GM23248 (cell line): Measurements from ENCODE around the gene INO80D. TPM values are rescaled to one million over a fixed set of nuclear protein-coding genes. Genes with fewer than 3 reads are reported as not detected.

Source experiments
- DNase-seq: peaks from one replicate; pipeline ENCODE4 v3.0.0-alpha.2; 2015
- H2AFZ ChIP-seq: fragments of 200-600 bp; sonication (generic); 2 replicates; pipeline ENCODE4 v1.6.1; 2016; ENCODE audit warnings: antibody characterized with exemption
- H3F3A ChIP-seq: fragments of 200-600 bp; sonication (generic); 2 replicates; pipeline ENCODE4 v1.6.1; 2016; ENCODE audit warnings: mild to moderate bottlenecking, antibody characterized with exemption, mixed run types; ENCODE audit not compliant: insufficient read depth
- H3K27ac ChIP-seq: fragments of 200-600 bp; sonication (generic); 2 replicates; pipeline ENCODE4 v1.5.1; 2016; ENCODE audit warnings: mild to moderate bottlenecking
- H3K27me3 ChIP-seq: fragments of 200-600 bp; sonication (generic); replicated peaks from 2 replicates; pipeline ENCODE4 v1.6.1; 2016; ENCODE audit warnings: mild to moderate bottlenecking; ENCODE audit not compliant: insufficient read depth
- H3K36me3 ChIP-seq: fragments of 200-600 bp; sonication (generic); 2 replicates; pipeline ENCODE4 v1.6.1; 2016; ENCODE audit warnings: low read depth, mild to moderate bottlenecking
- H3K4me1 ChIP-seq: fragments of 200-600 bp; sonication (generic); 2 replicates; pipeline ENCODE4 v1.6.1; 2016; ENCODE audit warnings: mild to moderate bottlenecking; ENCODE audit not compliant: insufficient read depth
- H3K4me2 ChIP-seq: fragments of 200-600 bp; sonication (generic); one replicate; pipeline ENCODE4 v1.6.1; 2016; ENCODE audit warnings: mild to moderate bottlenecking; ENCODE audit not compliant: unreplicated experiment
- H3K4me3 ChIP-seq: fragments of 200-600 bp; sonication (generic); 2 replicates; pipeline ENCODE4 v1.5.1; 2016; ENCODE audit warnings: mild to moderate bottlenecking
- H3K79me2 ChIP-seq: fragments of 200-600 bp; sonication (generic); 2 replicates; pipeline ENCODE4 v1.6.1; 2016; ENCODE audit warnings: mild to moderate bottlenecking; ENCODE audit not compliant: insufficient read depth
- H3K9ac ChIP-seq: fragments of 200-600 bp; sonication (generic); 2 replicates; pipeline ENCODE4 v1.6.1; 2016; ENCODE audit warnings: mild to moderate bottlenecking
- H3K9me2 ChIP-seq: fragments of 200-600 bp; sonication (generic); 2 replicates; pipeline ENCODE4 v1.6.1; 2016; ENCODE audit warnings: mixed run types, mild to moderate bottlenecking, moderate library complexity; ENCODE audit not compliant: insufficient read depth
- H3K9me3 ChIP-seq: fragments of 200-600 bp; sonication (generic); one replicate; pipeline ENCODE4 v1.6.1; 2017; ENCODE audit warnings: low read depth
- H4K20me1 ChIP-seq: fragments of 200-600 bp; sonication (generic); 2 replicates; pipeline ENCODE4 v1.6.0; 2016; ENCODE audit not compliant: insufficient read depth
- EZH2 ChIP-seq: fragments of 200-600 bp; sonication (generic); IDR thresholded peaks from 2 replicates; pipeline ENCODE4 v1.6.1; 2018; ENCODE audit warnings: antibody characterized with exemption, mild to moderate bottlenecking; ENCODE audit not compliant: insufficient read depth, poor library complexity, severe bottlenecking
- EZH2phosphoT487 ChIP-seq: fragments of 200-600 bp; sonication (generic); IDR thresholded peaks from 2 replicates; pipeline ENCODE4 v1.6.1; 2018; ENCODE audit warnings: antibody characterized with exemption, moderate library complexity, mild to moderate bottlenecking, low read depth; ENCODE audit not compliant: insufficient read depth
- WGBS, 2 experiments: methylation state at CpG; one replicate each; pipeline ENCODE4 v1.1.6; 2015 to 2017; ENCODE audit warnings: low lambda C conversion rate in 2 of 2, low coverage in 1 of 2; ENCODE audit errors: missing lambda C conversion rate in 2 of 2; 5-methylcytosine and 5-hydroxymethylcytosine counted together
- in situ Hi-C: fragments of 300-500 bp; cut with MboI; formaldehyde crosslinking; loops from 2 replicates; pipeline ENCODE4 v1.15.0; 2020
- polyA plus RNA-seq: library from polyadenylated mRNA; unstranded; fragments of >200 nt; fragmentation: Nextera tagmentation; extraction: Ambion mirVana; gene quantifications from 2 replicates; pipeline ENCODE4 v1.2.1, GENCODE V29; 2016
- total RNA-seq: library from RNA; depleted of rRNA; stranded (reverse); fragments of >200 nt; shearing (Covaris generic); gene quantifications from 2 replicates; pipeline ENCODE4 v1.2.3, GENCODE V29; 2014

The INO80D gene
- total and polyA plus RNA-seq, 2 experiments from 2014 or later, result 3.4 to 4.8 TPM

GRCh38 chr2:206063635-206064034, 22.3 kb downstream of the INO80D start:
- H3K9ac ChIP-seq, result no peak overlapping the region
- no peak for TF ChIP-seq EZH2
- TF ChIP-seq EZH2phosphoT487, result no peak
- H3K79me2 ChIP-seq, result peaks cover 82% of the 10 kb centered on the region

GRCh38 chr2:206062724-206063123, 23.2 kb downstream of the INO80D start:
- H3K9me3 ChIP-seq, result no peaks in the 10 kb centered on the region
- in situ Hi-C loops, result no loop called here
- DNase-seq, result no peak
- no peaks in the 10 kb centered on the region for H3K9me2 ChIP-seq
- WGBS, 2 experiments, result 82% methylated on average over 7 of the region's 7 CpGs
- no peaks in the 10 kb centered on the region for H3K27me3 ChIP-seq
- no peak overlapping the region for H3K4me3 ChIP-seq
- peaks cover 74% of the 10 kb centered on the region for H3K79me2 ChIP-seq
- no peak overlapping the region for H3K9ac ChIP-seq
- no peak overlapping the region for H3K27ac ChIP-seq
- no peak overlapping the region for H3K4me2 ChIP-seq
- H3F3A ChIP-seq, result no peaks in the 10 kb centered on the region
- H3K4me1 ChIP-seq, result no peaks in the 10 kb centered on the region
- no peaks in the 10 kb centered on the region for H4K20me1 ChIP-seq
- TF ChIP-seq EZH2 (no peak), EZH2phosphoT487 (no peak)
- 0 out of 2 replicates have a peak, but pooled peaks cover 4% of the 10 kb centered on the region for H3K36me3 ChIP-seq
- H2AFZ ChIP-seq, result no peak overlapping the region

More at GRCh38 chr2:206063635-206064034, 22.3 kb downstream of the INO80D start:
- Histone ChIP-seq H3K27me3 (no peaks in the 10 kb centered on the region), H3K27ac (no peak overlapping the region), H3K4me2 (no peak overlapping the region), H3K9me3 (no peaks in the 10 kb centered on the region), H3K9me2 (no peaks in the 10 kb centered on the region), H3F3A (no peaks in the 10 kb centered on the region), H3K4me3 (no peak overlapping the region), H3K4me1 (no peaks in the 10 kb centered on the region), H3K36me3 (0 out of 2 replicates have a peak, but pooled peaks cover 4% of the 10 kb centered on the region), H2AFZ (no peak overlapping the region), H4K20me1 (no peaks in the 10 kb centered on the region)
- DNase-seq, result no peak
- 100% methylated on average over 1 of the region's 1 CpG for WGBS, 2 experiments
- in situ Hi-C loops, result no loop called here

DNA sequence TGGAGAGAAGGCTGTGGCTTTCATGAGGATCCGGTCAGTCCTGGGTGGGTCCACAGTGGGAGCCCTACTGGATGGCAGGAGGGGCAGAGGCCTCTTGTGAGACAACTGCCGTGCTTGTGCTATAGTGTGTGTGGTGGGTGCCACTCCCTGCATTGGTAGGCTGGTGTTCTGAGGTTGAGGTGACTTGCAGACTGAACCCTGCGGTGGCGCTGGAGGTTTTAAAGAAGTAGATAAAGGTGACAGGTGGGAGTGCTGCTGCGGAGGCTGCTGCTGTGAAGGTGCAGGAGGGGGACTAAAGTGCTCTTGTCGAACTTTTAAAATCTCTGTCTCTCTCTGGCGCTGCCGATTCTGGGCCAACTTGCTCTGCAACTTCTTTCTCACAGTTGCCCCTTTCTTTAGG, 29.7 kb downstream of the INO80D start:
- no peaks in the 10 kb centered on the region for H3F3A ChIP-seq
- no peak overlapping the region for H3K9ac ChIP-seq
- H3K27ac ChIP-seq, result no peak overlapping the region
- H3K27me3 ChIP-seq, result no peaks in the 10 kb centered on the region
- H3K4me2 ChIP-seq, result no peak overlapping the region
- in situ Hi-C loops, result no loop called here
- H3K9me3 ChIP-seq, result no peaks in the 10 kb centered on the region
- peaks cover 20% of the 10 kb centered on the region; the same call in 1 of the 2 replicates for H3K36me3 ChIP-seq
- no peaks in the 10 kb centered on the region for H3K4me1 ChIP-seq
- H4K20me1 ChIP-seq, result no peaks in the 10 kb centered on the region
- TF ChIP-seq EZH2 (no peak), EZH2phosphoT487 (no peak)
- no peaks in the 10 kb centered on the region for H3K9me2 ChIP-seq
- WGBS, 2 experiments, result 95 to 96% methylated on average over 8 of the region's 8 CpGs
- H3K79me2 ChIP-seq, result peaks cover 57% of the 10 kb centered on the region
- no peak overlapping the region for H3K4me3 ChIP-seq
- no peak overlapping the region for H2AFZ ChIP-seq
- DNase-seq, result no peak

DNA sequence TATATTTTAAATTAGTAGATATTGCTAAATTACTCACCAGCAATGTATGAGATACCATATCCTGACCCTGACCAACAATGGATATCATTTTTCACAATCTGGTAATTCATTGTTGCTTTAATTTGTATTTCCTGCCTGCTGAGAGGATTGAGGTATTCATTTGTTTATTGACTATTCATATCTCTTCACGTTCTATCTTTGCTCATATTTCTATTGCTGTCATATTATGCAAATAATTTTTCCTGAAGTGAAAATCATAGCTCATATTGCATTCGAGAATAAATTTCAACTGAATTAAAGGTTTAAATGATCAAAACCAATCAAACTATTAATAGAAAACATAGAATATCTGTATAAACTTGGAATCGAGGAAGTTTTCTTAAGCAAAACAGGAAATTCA, 31.0 kb downstream of the INO80D start:
- Histone ChIP-seq H3K4me3 (no peak overlapping the region), H3K4me1 (no peaks in the 10 kb centered on the region), H3K27ac (no peak overlapping the region), H3K79me2 (peaks cover 58% of the 10 kb centered on the region), H3K9me3 (no peaks in the 10 kb centered on the region), H3K9me2 (no peaks in the 10 kb centered on the region), H3K9ac (no peak overlapping the region), H3K36me3 (peaks cover 20% of the 10 kb centered on the region; the same call in 1 of the 2 replicates), H2AFZ (no peak overlapping the region), H3F3A (no peaks in the 10 kb centered on the region), H3K27me3 (no peaks in the 10 kb centered on the region), H3K4me2 (no peak overlapping the region), H4K20me1 (no peaks in the 10 kb centered on the region)
- DNase-seq, result no peak
- WGBS, 2 experiments, result 96 to 98% methylated on average over 3 of the region's 3 CpGs
- in situ Hi-C loops, result no loop called here
- TF ChIP-seq EZH2, result no peak

DNA sequence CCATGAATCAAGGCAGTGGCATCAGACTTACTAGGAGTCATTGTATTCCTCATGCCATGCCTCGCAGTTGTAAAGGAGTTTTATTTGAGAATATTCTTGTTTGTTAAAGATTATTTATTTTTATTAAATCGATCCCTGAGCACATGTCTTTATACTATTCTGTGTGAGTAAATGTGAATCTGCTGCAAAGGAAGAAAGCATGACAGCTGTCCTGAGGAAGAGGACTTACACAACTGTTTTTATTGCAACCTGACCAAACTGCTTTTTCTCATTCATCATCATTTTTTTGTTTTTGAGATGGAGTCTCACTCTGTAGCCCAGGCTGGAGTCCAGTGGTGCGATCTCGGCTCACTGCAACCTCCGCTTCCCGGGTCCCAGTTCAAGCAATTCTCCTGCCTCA, 34.1 kb downstream of the INO80D start:
- Histone ChIP-seq H2AFZ (no peak overlapping the region), H3K36me3 (peaks cover 16% of the 10 kb centered on the region; the same call in 1 of the 2 replicates), H4K20me1 (no peaks in the 10 kb centered on the region), H3K4me1 (no peaks in the 10 kb centered on the region), H3K4me2 (no peak overlapping the region), H3F3A (no peaks in the 10 kb centered on the region), H3K9me3 (no peaks in the 10 kb centered on the region), H3K79me2 (peaks cover 79% of the 10 kb centered on the region), H3K9me2 (no peaks in the 10 kb centered on the region), H3K9ac (no peak overlapping the region), H3K4me3 (no peak overlapping the region), H3K27ac (no peak overlapping the region), H3K27me3 (no peaks in the 10 kb centered on the region)
- DNase-seq, result no peak
- TF ChIP-seq EZH2 (no peak), EZH2phosphoT487 (no peak)
- in situ Hi-C loops, result no loop called here
- 97 to 99% methylated on average over 6 of the region's 6 CpGs for WGBS, 2 experiments
